GM20000 (cell line): Measurements from ENCODE around the gene ZNF750.

Experiments
- DNase-seq: peaks from one replicate; pipeline ENCODE4 v3.0.0; 2012; ENCODE audit warnings: low spot score
- CTCF ChIP-seq: IDR thresholded peaks from 2 replicates; pipeline ENCODE4 v1.5.1; 2012; ENCODE audit warnings: mild to moderate bottlenecking, control low read depth; ENCODE audit errors: extremely low read depth, missing control alignments

Gene ZNF750

GRCh38 chr17:82866590-82867191, 26.9 kb upstream of the ZNF750 start:
- no peak for TF ChIP-seq CTCF
- DNase-seq, result no peak

GRCh38 chr17:82865774-82866395, 26.1 kb upstream of the ZNF750 start:
- no peak for TF ChIP-seq CTCF
- no peak for DNase-seq

GRCh38 chr17:82865274-82865673, 25.5 kb upstream of the ZNF750 start:
- DNase-seq, result no peak
- no peak for TF ChIP-seq CTCF

DNA sequence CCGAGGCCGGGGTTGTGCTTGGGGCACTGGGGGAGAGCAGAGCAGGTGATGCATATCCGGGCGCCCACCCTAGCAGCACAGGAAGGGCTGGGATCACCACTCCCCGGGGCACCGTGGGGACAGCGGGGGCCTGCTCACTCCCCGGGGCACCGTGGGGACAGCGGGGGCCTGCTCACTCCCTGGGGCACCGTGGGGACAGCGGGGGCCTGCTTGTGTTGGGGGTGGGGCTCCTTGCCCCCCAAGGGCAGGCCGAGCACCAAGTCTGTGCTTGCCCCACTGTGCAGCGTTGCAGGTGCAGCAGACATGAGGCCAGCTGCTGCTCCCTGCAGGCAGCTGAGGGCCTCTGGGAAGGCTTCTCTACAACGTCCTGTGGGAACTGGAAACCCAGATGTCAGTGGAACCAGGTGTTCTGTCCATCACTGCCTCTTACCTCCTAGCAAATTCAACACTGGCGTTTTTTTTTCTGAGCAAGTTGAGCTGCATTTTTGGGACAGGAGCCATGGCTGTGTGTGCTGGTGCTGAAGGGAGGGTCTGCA, 25.0 kb upstream of the ZNF750 start:
- no peak for TF ChIP-seq CTCF
- DNase-seq, result no peak

DNA sequence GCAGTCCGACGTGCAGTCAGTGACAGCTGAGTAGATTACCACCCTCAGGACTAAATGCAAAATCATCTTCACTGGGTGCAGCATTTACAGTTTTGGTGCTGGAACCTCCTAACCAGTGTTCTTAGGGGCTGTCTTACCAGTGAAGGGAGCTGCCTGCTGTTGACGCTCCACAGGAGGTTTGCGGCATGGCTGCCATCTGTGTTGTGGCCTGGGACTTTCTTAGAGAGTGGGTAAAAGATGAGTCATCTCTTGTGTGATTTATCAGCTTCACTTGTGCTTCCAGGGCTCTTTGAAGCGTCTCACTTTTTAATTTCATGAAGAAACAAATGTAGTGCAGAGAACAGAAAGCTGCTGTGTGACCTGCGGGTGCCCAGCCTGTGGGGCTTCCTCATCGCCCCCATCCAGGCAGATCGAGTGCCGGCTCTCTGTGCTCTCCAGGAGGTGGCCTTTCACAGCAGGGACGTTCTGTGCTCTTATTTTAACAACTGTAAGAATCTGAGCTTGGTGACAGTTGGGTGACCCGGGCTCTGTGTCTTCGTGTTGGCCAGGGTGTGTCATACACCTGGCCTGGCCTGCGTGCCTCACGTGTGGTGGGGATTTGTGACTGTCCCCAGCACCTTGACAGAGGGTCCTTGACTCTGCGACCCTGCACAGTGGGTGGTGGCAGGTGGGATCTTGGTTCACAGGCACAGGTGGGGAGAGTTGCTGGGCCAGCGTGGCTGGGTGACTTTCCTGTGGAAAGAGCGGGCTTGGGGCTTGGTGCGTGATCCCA, 24.3 kb upstream of the ZNF750 start:
- TF ChIP-seq CTCF, result no peak
- DNase-seq, result peak; percentile 90

DNA sequence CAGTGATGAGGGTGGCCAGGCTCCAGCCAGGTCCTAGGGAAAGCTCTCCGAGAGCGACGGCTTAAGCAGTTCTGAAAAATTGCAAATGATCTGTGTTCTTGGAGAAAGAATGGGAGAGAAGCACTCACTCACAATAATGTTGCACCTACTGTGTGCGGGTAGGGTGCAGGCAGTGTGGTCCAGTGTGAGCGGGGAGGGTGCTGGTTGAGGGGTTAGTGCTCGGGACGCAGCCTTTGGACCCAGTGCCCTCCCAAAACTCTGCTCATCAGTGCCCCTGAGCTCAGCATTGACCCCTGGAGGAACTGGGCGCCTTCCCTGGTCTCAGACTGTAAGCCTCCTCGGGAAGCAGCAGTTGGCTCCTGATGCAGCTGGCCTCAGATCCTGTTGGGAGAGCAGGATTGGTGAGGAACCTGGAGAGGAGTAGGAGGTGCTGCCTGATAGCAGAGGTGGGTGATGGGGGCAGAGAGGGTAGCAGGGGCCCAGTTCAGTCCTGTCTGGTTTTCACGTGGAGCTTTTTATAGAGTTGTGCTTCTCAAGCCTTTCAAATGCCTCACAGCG, 23.6 kb upstream of the ZNF750 start:
- DNase-seq, result no peak

More for the DNA sequence above, 23.6 kb upstream of the ZNF750 start:
- TF ChIP-seq CTCF, result no peak
